Stomach (tissue), 9 donors: ENCODE measurements around the gene OR5AR1. TPM values are rescaled to one million over a fixed set of nuclear protein-coding genes. Genes with fewer than 3 reads are reported as not detected.
A peak's percentile ranks its signal among the peaks of the same experiment; 100 is the strongest.

Source experiments
- DNase-seq, 2 donors: peaks; one replicate each; pipeline versions ENCODE4 v3.0.0 to v3.0.0-alpha.2; 2013 to 2019
- H3K27ac ChIP-seq, 5 donors: fragments of 200-600 bp in 4 of 5; sonication (generic) in 4 of 5; one replicate each; pipeline ENCODE4 v1.5.1; 2013 to 2019; ENCODE audit warnings: mild to moderate bottlenecking in 1 of 5, moderate library complexity in 1 of 5
- H3K27me3 ChIP-seq, 3 donors: fragments of 200-600 bp; sonication (generic); one replicate each; pipeline ENCODE4 v1.5.1; 2017 to 2019; ENCODE audit warnings: mixed run types in 1 of 3
- H3K36me3 ChIP-seq, 4 donors: fragments of 200-600 bp; sonication (generic); 1 replicate in 3 of 4; 2 replicates in 1 of 4; pipeline ENCODE4 v1.5.1; 2016 to 2019
- H3K4me1 ChIP-seq, 4 donors: fragments of 200-600 bp; sonication (generic); one replicate each; pipeline ENCODE4 v1.5.1; 2016 to 2019
- H3K4me3 ChIP-seq, 4 donors: fragments of 200-600 bp; sonication (generic) in 3 of 4; one replicate each; pipeline ENCODE4 v1.5.1; 2016 to 2019; ENCODE audit warnings: mild to moderate bottlenecking in 1 of 4
- H3K9me3 ChIP-seq, 4 donors: fragments of 200-600 bp; sonication (generic); one replicate each; pipeline ENCODE4 v1.5.1; 2016 to 2019
- CTCF ChIP-seq, 7 experiments: fragments of 450-650 bp in 4 of 7; fragments of 200-600 bp in 3 of 7; sonication (generic) in 3 of 7; IDR thresholded peaks; one replicate each; pipeline ENCODE4 v1.5.1; 2016 to 2019; ENCODE audit warnings: antibody characterized with exemption in 7 of 7, control low read depth in 2 of 7, mild to moderate bottlenecking in 1 of 7
- EP300 ChIP-seq: sonication (generic); formaldehyde crosslinking; IDR thresholded peaks from one replicate; pipeline ENCODE4 v1.6.1; 2017; ENCODE audit warnings: antibody characterized with exemption
- POLR2A ChIP-seq, 4 donors: fragments of 450-650 bp; IDR thresholded peaks; one replicate each; pipeline ENCODE4 v1.6.1; 2016; ENCODE audit warnings: antibody characterized with exemption in 4 of 4, control low read depth in 2 of 4, mild to moderate bottlenecking in 1 of 4, moderate library complexity in 1 of 4
- POLR2AphosphoS5 ChIP-seq, 3 donors: sonication (generic); formaldehyde crosslinking; IDR thresholded peaks; one replicate each; pipeline ENCODE4 v1.6.1; 2016; ENCODE audit warnings: antibody characterized with exemption in 3 of 3
- WGBS, 5 donors: extraction: QIAGEN DNeasy Blood & Tissue Kit in 3 of 5; methylation state at CpG; one replicate each; pipeline versions ENCODE4 v1.1.5 to v1.1.7; 2013 to 2018; 5-methylcytosine and 5-hydroxymethylcytosine counted together
- intact Hi-C: fragments of 100-400 bp; cut with DNase I; formaldehyde crosslinking; loops from one replicate; pipeline ENCODE4 v1.15.1; 2023; ENCODE audit warnings: low total_unique reads
- polyA plus RNA-seq, 3 donors: library from polyadenylated mRNA; stranded (reverse); fragments of 200-250 nt; gene quantifications; one replicate each; pipeline ENCODE4 v1.2.3, GENCODE V29; 2013
- total RNA-seq, 5 donors: library from RNA; depleted of rRNA; stranded (reverse); fragments of >200 nt; gene quantifications; one replicate each; pipeline versions ENCODE4 v1.1.0 to v1.2.3, GENCODE V29; 2014 to 2016
- donor health status: healthy with polysubstance abuse.
- donor health status: Bipolar disorder and iron deficiency.
- donor health status: healthy.

OR5AR1 gene
- total and polyA plus RNA-seq, 8 donors = not detected

- no peak for TF ChIP-seq CTCF (IDR thresholded peaks at IDR 0.05)
- TF ChIP-seq POLR2A (IDR thresholded peaks at IDR 0.05) = no peak
- no peak for TF ChIP-seq POLR2AphosphoS5 (IDR thresholded peaks at IDR 0.05)
- TF ChIP-seq EP300 = no peak
- peak in 1 of 2 donors; percentile 8 for DNase-seq
- H3K9me3 ChIP-seq = no peaks in the 10 kb centered on the region
- H3K27ac ChIP-seq = no peak overlapping the region
- H3K4me1 ChIP-seq = no peaks in the 10 kb centered on the region
- intact Hi-C loops = no loop called here
- WGBS, 5 donors = 56 to 63% (median 59%) methylated on average over 10 of the region's 10 CpGs
- no peak overlapping the region for H3K4me3 ChIP-seq
- no peaks in the 10 kb centered on the region for H3K27me3 ChIP-seq
- H3K36me3 ChIP-seq = no peaks in the 10 kb centered on the region
Measured at GRCh38 chr11:56700242-56700913, 36.9 kb downstream of the OR5AR1 start.

- Histone ChIP-seq H3K36me3 (no peaks in the 10 kb centered on the region), H3K9me3 (no peaks in the 10 kb centered on the region), H3K27ac (no peak overlapping the region), H3K27me3 (no peaks in the 10 kb centered on the region), H3K4me3 (no peak overlapping the region), H3K4me1 (no peaks in the 10 kb centered on the region)
- intact Hi-C loops = no loop called here
- TF ChIP-seq CTCF (IDR thresholded peaks at IDR 0.05) = no peak
- TF ChIP-seq POLR2A (IDR thresholded peaks at IDR 0.05) = no peak
- no peak for TF ChIP-seq POLR2AphosphoS5 (IDR thresholded peaks at IDR 0.05)
- 50 to 73% (median 63%) methylated on average over 8 of the region's 8 CpGs for WGBS, 5 donors
- DNase-seq = no peak
Measured at GRCh38 chr11:56700914-56701485, 37.5 kb downstream of the OR5AR1 start.

- no peaks in the 10 kb centered on the region for H3K4me1 ChIP-seq
- WGBS, 5 donors = 40 to 84% (median 67%) methylated on average over 1 of the region's 1 CpG
- intact Hi-C loops = no loop called here
Measured at GRCh38 chr11:56705784-56706396, 42.4 kb downstream of the OR5AR1 start.

GRCh38 chr11:56706486-56706885, 43.0 kb downstream of the OR5AR1 start:
- Histone ChIP-seq H3K36me3 (no peaks in the 10 kb centered on the region), H3K4me3 (no peak overlapping the region), H3K9me3 (peaks cover 0 to 3% (median 2%) of the 10 kb centered on the region in 4 donors), H3K27ac (no peak overlapping the region), H3K27me3 (no peaks in the 10 kb centered on the region), H3K4me1 (no peaks in the 10 kb centered on the region)
- 58 to 92% (median 84%) methylated on average over 2 of the region's 2 CpGs for WGBS, 5 donors
- intact Hi-C loops = no loop called here
- no peak for TF ChIP-seq POLR2A (IDR thresholded peaks at IDR 0.05)
- no peak for TF ChIP-seq POLR2AphosphoS5 (IDR thresholded peaks at IDR 0.05)
- TF ChIP-seq EP300 = no peak
- no peak for TF ChIP-seq CTCF (IDR thresholded peaks at IDR 0.05)
- DNase-seq = no peak

More at GRCh38 chr11:56705784-56706396, 42.4 kb downstream of the OR5AR1 start:
- peaks cover 0 to 3% (median 2%) of the 10 kb centered on the region in 4 donors for H3K9me3 ChIP-seq
- TF ChIP-seq CTCF (IDR thresholded peaks at IDR 0.05) (no peak), EP300 (no peak), POLR2A (IDR thresholded peaks at IDR 0.05) (no peak), POLR2AphosphoS5 (IDR thresholded peaks at IDR 0.05) (no peak)
- H3K4me3 ChIP-seq = no peak overlapping the region
- no peak overlapping the region for H3K27ac ChIP-seq
- DNase-seq = no peak
- H3K27me3 ChIP-seq = no peaks in the 10 kb centered on the region
- no peaks in the 10 kb centered on the region for H3K36me3 ChIP-seq
